ENCODE results near the gene POP7.

POP7 gene

GRCh38 chr7:100726996-100727761 is 21.3 kb downstream of the POP7 start:
- no peak for DNase-seq

- no peak for DNase-seq
These were observed 22.3 kb downstream of the POP7 start for GRCh38 chr7:100728196-100728595.

- DNase-seq: no peak
These were observed 24.3 kb downstream of the POP7 start for GRCh38 chr7:100730136-100730800.

- no peak for DNase-seq
These were observed 26.2 kb downstream of the POP7 start for GRCh38 chr7:100731937-100732636.

GRCh38 chr7:100735730-100736129 is 29.8 kb downstream of the POP7 start:
- DNase-seq: no peak

- DNase-seq: no peak
These were observed 30.8 kb downstream of the POP7 start for GRCh38 chr7:100736671-100737070.

- DNase-seq: no peak
These were observed 34.0 kb downstream of the POP7 start for GRCh38 chr7:100739934-100740333.

- no peak for DNase-seq
These were observed 38.7 kb downstream of the POP7 start for GRCh38 chr7:100744605-100745004.

GRCh38 chr7:100745184-100745583 is 39.3 kb downstream of the POP7 start:
- no peak for DNase-seq

GRCh38 chr7:100752994-100753393 is 47.1 kb downstream of the POP7 start:
- DNase-seq: no peak

GRCh38 chr7:100753750-100754149 is 47.8 kb downstream of the POP7 start:
- DNase-seq: no peak

Data from stimulated activated CD4-positive, alpha-beta T cell treated with anti-CD3 and anti-CD28 coated beads, Interleukin-4, amount 100 ng/mL, for 1 hour (primary cell).